SK-N-SH treated with all-trans-retinoic acid at 6 μM for 48 hours (cell line): ENCODE results near the gene MTMR10.

Experiments
- ATAC-seq: fragments of 200-7000 bp; cut with Tn5 transposase; 3 replicates; pipeline ENCODE4 v1.9.1; 2020; ENCODE audit warnings: mild to moderate bottlenecking, moderate library complexity
- ARNTL ChIP-seq: fragments of 450-650 bp; formaldehyde crosslinking; IDR thresholded peaks from 2 replicates; pipeline ENCODE4 v1.5.0; 2020; ENCODE audit warnings: low read depth, mild to moderate bottlenecking, moderate library complexity, borderline replicate concordance
- BACH2 ChIP-seq: fragments of 250-450 bp; sonication (Bioruptor Pico); IDR thresholded peaks from 2 replicates; pipeline ENCODE4 v1.9.0; 2021; ENCODE audit warnings: mild to moderate bottlenecking, borderline replicate concordance
- CSDC2 ChIP-seq: fragments of 250-450 bp; sonication (Bioruptor Pico); IDR thresholded peaks from 2 replicates; pipeline ENCODE4 v1.5.0; 2020; ENCODE audit warnings: mild to moderate bottlenecking, moderate library complexity
- GLIS3 ChIP-seq: fragments of 250-450 bp; sonication (Bioruptor Pico); IDR thresholded peaks from 2 replicates; pipeline ENCODE4 v1.5.0; 2020; ENCODE audit warnings: mild to moderate bottlenecking, moderate library complexity
- OSR1 ChIP-seq: fragments of 250-450 bp; sonication (Bioruptor Pico); IDR thresholded peaks from 2 replicates; pipeline ENCODE4 v1.8.0; 2022; ENCODE audit warnings: moderate library complexity, mild to moderate bottlenecking, inconsistent platforms
- PPARA ChIP-seq: fragments of 250-450 bp; sonication (Bioruptor Pico); IDR thresholded peaks from 2 replicates; pipeline ENCODE4 v1.5.0; 2020; ENCODE audit warnings: mild to moderate bottlenecking, borderline replicate concordance
- RARB ChIP-seq: fragments of 250-450 bp; sonication (Bioruptor Pico); IDR thresholded peaks from 2 replicates; pipeline ENCODE4 v1.8.0; 2021; ENCODE audit warnings: mild to moderate bottlenecking, moderate library complexity
- SNAI2 ChIP-seq: fragments of 250-450 bp; sonication (Bioruptor Pico); IDR thresholded peaks from 2 replicates; pipeline ENCODE4 v1.5.0; 2020; ENCODE audit warnings: mild to moderate bottlenecking, moderate library complexity
- TCF4 ChIP-seq: fragments of 250-450 bp; sonication (Bioruptor Pico); IDR thresholded peaks from 2 replicates; pipeline ENCODE4 v1.8.0; 2021; ENCODE audit warnings: mild to moderate bottlenecking, moderate library complexity, borderline replicate concordance
- TOX ChIP-seq: fragments of 250-450 bp; sonication (Bioruptor Pico); IDR thresholded peaks from 2 replicates; pipeline ENCODE4 v1.8.0; 2021; ENCODE audit warnings: mild to moderate bottlenecking, moderate library complexity, borderline replicate concordance
- ZC3H10 ChIP-seq: fragments of 250-450 bp; sonication (Bioruptor Pico); IDR thresholded peaks from 2 replicates; pipeline ENCODE4 v1.5.1; 2021; ENCODE audit warnings: mild to moderate bottlenecking, moderate library complexity
- ZFP3 ChIP-seq: fragments of 250-450 bp; sonication (Bioruptor Pico); IDR thresholded peaks from 2 replicates; pipeline ENCODE4 v1.5.0; 2020; ENCODE audit warnings: mild to moderate bottlenecking, moderate library complexity
- ZFP30 ChIP-seq: fragments of 450-650 bp; formaldehyde crosslinking; IDR thresholded peaks from 2 replicates; pipeline ENCODE4 v1.5.0; 2022; ENCODE audit warnings: mild to moderate bottlenecking, moderate library complexity
- ZNF70 ChIP-seq: fragments of 450-650 bp; formaldehyde crosslinking; IDR thresholded peaks from 2 replicates; pipeline ENCODE4 v1.5.0; 2020; ENCODE audit warnings: mild to moderate bottlenecking, moderate library complexity
- ZNF8 ChIP-seq: fragments of 450-650 bp; formaldehyde crosslinking; IDR thresholded peaks from 2 replicates; pipeline ENCODE4 v1.5.0; 2020; ENCODE audit warnings: mild to moderate bottlenecking, moderate library complexity
- TF ChIP-seq, protein P1 (sequence below): fragments of 250-450 bp; sonication (Bioruptor Pico); IDR thresholded peaks from 2 replicates; pipeline ENCODE4 v1.5.1; 2021; ENCODE audit warnings: mild to moderate bottlenecking, moderate library complexity
- TF ChIP-seq, protein P2 (sequence below): fragments of 250-450 bp; sonication (Bioruptor Pico); IDR thresholded peaks from 2 replicates; pipeline ENCODE4 v1.5.0; 2020; ENCODE audit warnings: mild to moderate bottlenecking, moderate library complexity
- TF ChIP-seq, protein P3 (sequence below): fragments of 250-450 bp; sonication (Bioruptor Pico); IDR thresholded peaks from 2 replicates; pipeline ENCODE4 v1.8.0; 2021; ENCODE audit warnings: low read depth, mild to moderate bottlenecking, moderate library complexity, borderline replicate concordance
- TF ChIP-seq, protein P4 (sequence below): fragments of 250-450 bp; sonication (Bioruptor Pico); IDR thresholded peaks from 2 replicates; pipeline ENCODE4 v1.8.0; 2020; ENCODE audit warnings: mild to moderate bottlenecking, moderate library complexity, borderline replicate concordance
- TF ChIP-seq, protein P5 (sequence below): fragments of 250-450 bp; sonication (Bioruptor Pico); IDR thresholded peaks from 2 replicates; pipeline ENCODE4 v1.5.1; 2020; ENCODE audit warnings: low read depth, mild to moderate bottlenecking, moderate library complexity

Gene MTMR10

DNA sequence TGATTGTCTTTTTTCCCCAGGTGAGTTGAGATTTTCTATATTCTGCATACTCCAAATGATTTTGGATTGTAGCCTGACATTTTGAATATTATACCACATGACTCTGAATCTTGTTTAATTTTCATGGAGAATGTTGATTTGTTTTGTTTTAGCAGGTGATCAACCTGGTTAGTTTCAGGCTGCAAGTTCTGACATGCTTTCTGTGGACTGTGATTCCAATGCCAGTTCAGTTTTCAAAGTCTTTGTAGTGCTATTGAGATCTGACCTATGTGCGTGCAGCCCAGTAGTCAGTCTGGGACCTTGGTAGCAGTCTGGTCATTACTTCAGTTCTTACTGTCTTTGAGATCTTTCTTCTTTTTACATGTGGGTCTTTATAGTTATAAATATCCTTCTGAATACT is 18.6 kb upstream of the MTMR10 start:
- TF ChIP-seq ZFP30 (CRISPR knock-in tag), result no peak
- TF ChIP-seq, protein P1, sequence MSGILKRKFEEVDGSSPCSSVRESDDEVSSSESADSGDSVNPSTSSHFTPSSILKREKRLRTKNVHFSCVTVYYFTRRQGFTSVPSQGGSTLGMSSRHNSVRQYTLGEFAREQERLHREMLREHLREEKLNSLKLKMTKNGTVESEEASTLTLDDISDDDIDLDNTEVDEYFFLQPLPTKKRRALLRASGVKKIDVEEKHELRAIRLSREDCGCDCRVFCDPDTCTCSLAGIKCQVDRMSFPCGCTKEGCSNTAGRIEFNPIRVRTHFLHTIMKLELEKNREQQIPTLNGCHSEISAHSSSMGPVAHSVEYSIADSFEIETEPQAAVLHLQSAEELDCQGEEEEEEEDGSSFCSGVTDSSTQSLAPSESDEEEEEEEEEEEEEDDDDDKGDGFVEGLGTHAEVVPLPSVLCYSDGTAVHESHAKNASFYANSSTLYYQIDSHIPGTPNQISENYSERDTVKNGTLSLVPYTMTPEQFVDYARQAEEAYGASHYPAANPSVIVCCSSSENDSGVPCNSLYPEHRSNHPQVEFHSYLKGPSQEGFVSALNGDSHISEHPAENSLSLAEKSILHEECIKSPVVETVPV (CRISPR knock-in tag), result no peak
- TF ChIP-seq OSR1, result no peak
- no peak for TF ChIP-seq ZNF8 (CRISPR knock-in tag)
- TF ChIP-seq ZC3H10 (CRISPR knock-in tag), result no peak
- TF ChIP-seq, protein P2, sequence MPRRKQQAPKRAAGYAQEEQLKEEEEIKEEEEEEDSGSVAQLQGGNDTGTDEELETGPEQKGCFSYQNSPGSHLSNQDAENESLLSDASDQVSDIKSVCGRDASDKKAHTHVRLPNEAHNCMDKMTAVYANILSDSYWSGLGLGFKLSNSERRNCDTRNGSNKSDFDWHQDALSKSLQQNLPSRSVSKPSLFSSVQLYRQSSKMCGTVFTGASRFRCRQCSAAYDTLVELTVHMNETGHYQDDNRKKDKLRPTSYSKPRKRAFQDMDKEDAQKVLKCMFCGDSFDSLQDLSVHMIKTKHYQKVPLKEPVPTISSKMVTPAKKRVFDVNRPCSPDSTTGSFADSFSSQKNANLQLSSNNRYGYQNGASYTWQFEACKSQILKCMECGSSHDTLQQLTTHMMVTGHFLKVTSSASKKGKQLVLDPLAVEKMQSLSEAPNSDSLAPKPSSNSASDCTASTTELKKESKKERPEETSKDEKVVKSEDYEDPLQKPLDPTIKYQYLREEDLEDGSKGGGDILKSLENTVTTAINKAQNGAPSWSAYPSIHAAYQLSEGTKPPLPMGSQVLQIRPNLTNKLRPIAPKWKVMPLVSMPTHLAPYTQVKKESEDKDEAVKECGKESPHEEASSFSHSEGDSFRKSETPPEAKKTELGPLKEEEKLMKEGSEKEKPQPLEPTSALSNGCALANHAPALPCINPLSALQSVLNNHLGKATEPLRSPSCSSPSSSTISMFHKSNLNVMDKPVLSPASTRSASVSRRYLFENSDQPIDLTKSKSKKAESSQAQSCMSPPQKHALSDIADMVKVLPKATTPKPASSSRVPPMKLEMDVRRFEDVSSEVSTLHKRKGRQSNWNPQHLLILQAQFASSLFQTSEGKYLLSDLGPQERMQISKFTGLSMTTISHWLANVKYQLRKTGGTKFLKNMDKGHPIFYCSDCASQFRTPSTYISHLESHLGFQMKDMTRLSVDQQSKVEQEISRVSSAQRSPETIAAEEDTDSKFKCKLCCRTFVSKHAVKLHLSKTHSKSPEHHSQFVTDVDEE (CRISPR knock-in tag), result no peak
- TF ChIP-seq ZNF70 (CRISPR knock-in tag), result no peak
- TF ChIP-seq, protein P3, sequence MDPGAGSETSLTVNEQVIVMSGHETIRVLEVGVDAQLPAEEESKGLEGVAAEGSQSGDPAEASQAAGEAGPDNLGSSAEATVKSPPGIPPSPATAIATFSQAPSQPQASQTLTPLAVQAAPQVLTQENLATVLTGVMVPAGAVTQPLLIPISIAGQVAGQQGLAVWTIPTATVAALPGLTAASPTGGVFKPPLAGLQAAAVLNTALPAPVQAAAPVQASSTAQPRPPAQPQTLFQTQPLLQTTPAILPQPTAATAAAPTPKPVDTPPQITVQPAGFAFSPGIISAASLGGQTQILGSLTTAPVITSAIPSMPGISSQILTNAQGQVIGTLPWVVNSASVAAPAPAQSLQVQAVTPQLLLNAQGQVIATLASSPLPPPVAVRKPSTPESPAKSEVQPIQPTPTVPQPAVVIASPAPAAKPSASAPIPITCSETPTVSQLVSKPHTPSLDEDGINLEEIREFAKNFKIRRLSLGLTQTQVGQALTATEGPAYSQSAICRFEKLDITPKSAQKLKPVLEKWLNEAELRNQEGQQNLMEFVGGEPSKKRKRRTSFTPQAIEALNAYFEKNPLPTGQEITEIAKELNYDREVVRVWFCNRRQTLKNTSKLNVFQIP (CRISPR knock-in tag), result no peak
- TF ChIP-seq PPARA (CRISPR knock-in tag), result no peak
- TF ChIP-seq, protein P4, sequence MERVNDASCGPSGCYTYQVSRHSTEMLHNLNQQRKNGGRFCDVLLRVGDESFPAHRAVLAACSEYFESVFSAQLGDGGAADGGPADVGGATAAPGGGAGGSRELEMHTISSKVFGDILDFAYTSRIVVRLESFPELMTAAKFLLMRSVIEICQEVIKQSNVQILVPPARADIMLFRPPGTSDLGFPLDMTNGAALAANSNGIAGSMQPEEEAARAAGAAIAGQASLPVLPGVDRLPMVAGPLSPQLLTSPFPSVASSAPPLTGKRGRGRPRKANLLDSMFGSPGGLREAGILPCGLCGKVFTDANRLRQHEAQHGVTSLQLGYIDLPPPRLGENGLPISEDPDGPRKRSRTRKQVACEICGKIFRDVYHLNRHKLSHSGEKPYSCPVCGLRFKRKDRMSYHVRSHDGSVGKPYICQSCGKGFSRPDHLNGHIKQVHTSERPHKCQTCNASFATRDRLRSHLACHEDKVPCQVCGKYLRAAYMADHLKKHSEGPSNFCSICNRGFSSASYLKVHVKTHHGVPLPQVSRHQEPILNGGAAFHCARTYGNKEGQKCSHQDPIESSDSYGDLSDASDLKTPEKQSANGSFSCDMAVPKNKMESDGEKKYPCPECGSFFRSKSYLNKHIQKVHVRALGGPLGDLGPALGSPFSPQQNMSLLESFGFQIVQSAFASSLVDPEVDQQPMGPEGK, result no peak
- TF ChIP-seq CSDC2 (CRISPR knock-in tag), result no peak
- TF ChIP-seq SNAI2, result no peak
- TF ChIP-seq BACH2 (CRISPR knock-in tag), result no peak
- TF ChIP-seq, protein P5, sequence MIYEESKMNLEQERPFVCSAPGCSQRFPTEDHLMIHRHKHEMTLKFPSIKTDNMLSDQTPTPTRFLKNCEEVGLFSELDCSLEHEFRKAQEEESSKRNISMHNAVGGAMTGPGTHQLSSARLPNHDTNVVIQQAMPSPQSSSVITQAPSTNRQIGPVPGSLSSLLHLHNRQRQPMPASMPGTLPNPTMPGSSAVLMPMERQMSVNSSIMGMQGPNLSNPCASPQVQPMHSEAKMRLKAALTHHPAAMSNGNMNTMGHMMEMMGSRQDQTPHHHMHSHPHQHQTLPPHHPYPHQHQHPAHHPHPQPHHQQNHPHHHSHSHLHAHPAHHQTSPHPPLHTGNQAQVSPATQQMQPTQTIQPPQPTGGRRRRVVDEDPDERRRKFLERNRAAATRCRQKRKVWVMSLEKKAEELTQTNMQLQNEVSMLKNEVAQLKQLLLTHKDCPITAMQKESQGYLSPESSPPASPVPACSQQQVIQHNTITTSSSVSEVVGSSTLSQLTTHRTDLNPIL (CRISPR knock-in tag), result no peak
- no peak for ATAC-seq

DNA sequence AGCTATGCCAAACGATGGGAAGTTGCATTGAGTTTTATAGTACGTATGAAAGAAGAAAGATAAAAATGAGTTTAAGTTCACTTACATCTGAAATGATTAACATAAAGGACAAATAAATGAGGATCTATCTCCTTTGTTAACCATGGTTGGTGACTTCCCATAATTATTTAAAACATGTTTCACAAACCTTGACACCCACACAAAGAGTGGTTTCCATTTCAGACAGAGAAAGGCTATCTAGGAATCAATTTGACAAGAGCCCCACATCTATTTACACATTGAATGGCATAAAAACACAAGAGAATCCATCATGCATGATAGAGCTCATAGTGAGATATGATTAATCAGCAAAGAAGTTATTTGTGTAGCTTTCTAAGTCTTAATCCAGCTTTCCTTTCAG is 14.2 kb upstream of the MTMR10 start:
- ATAC-seq, result no peak
- no peak for TF ChIP-seq ZFP3 (CRISPR knock-in tag)
- TF ChIP-seq, protein P1 (CRISPR knock-in tag), result no peak
- no peak for TF ChIP-seq RARB (CRISPR knock-in tag)
- no peak for TF ChIP-seq GLIS3
- TF ChIP-seq CSDC2 (CRISPR knock-in tag), result no peak
- TF ChIP-seq, protein P5 (CRISPR knock-in tag), result no peak
- TF ChIP-seq, protein P4, result no peak
- TF ChIP-seq ZC3H10 (CRISPR knock-in tag), result no peak
- no peak for TF ChIP-seq ARNTL (CRISPR knock-in tag)
- no peak for TF ChIP-seq SNAI2
- no peak for TF ChIP-seq PPARA (CRISPR knock-in tag)
- TF ChIP-seq ZNF8 (CRISPR knock-in tag), result no peak
- no peak for TF ChIP-seq TOX (CRISPR knock-in tag)
- TF ChIP-seq ZNF70 (CRISPR knock-in tag), result no peak
- TF ChIP-seq BACH2 (CRISPR knock-in tag), result no peak
- TF ChIP-seq, protein P3 (CRISPR knock-in tag), result no peak
- no peak for TF ChIP-seq TCF4 (CRISPR knock-in tag)
